Umbilical cord (tissue), 2 donors: Measurements from ENCODE around the gene IL12A. TPM values are rescaled to one million over a fixed set of nuclear protein-coding genes. Genes with fewer than 3 reads are reported as not detected.

ENCODE experiments used
- DNase-seq: peaks from one replicate; pipeline ENCODE4 v3.0.0-alpha.2; 2015; ENCODE audit warnings: low spot score
- total RNA-seq: library from RNA; depleted of rRNA; stranded (reverse); fragments of >200 nt; gene quantifications from one replicate; pipeline ENCODE4 v1.2.3, GENCODE V29; 2014; ENCODE audit warnings: low replicate concordance; ENCODE audit not compliant: insufficient read depth

Gene IL12A
- total RNA-seq, 1 donor from 2014 or later: 0.72 TPM

DNA sequence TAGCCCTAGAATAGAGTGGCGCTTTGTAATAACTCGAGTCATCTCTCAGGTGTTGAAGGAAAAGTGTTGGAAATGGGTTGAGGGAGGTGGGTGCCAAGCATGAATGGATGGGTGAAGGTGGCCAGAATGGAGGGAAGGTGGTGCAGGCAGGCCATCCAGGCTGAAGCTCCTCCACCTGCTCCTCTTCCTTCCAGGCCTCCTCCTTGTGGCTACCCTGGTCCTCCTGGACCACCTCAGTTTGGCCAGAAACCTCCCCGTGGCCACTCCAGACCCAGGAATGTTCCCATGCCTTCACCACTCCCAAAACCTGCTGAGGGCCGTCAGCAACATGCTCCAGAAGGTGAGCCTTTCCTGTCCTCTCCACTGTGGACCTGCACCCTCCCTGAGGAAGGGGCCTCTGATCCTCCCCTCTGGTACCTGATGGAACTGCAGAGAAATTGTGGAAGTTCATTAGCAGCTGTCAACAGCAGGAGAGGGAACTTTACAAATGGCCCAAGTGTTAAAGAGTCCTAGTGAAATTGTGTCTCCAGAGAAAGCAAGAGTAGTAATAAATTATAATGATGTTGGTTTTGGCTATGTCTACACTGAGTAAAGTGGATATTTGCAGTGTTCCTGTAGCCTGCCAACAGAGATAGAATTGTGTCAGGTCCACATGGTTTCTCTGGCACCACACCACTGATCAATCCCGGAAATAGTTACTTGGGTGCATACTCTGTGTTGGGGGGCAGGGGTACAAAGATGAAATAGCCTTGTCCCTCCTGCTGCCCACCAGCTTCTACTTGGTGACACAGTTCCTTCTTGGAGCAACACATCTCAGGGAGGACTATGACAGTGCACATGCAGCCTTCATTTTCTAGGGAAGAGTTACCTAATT, 1.6 kb downstream of the IL12A start:
- DNase-seq: no peak

- no peak for DNase-seq
Observed at GRCh38 chr3:159991591-159991990, 3.0 kb downstream of the IL12A start.

DNA sequence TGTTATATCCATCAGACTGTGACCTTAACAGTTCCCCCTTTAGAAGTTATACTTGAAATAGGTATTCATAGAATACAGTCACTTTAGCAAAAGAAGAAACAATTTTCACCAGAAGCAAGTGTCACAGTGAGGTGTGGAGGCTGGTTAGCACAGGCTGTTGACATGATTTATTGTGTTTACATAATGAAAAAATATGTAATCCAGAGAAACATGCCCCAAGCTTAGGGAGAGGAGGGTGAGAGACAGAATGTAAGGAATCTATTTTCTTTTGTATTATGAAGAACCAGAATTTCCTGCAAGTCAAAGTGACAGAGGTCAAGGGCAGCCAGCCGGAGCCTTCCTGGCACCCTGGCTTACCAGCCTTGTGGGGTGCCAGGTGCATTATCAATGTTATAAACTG, 4.0 kb downstream of the IL12A start:
- DNase-seq: peak; percentile 21

DNA sequence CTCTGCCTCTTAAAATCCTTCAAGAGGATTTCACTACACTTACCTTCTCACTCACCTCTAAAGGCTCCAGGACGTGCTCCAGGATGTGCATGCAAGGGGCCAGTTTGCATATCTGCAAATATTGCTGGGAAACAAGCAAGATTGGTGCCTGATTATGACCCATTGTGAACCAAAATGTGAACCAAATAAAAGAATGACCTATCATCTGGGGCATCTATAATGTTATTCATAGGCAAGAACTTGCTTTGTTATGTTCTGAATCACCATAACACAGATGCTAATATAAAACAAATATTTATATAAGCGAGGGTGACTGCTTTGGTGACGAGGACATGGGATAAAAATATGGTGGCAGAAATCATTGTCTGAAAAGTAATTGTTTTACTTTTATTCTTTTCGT, 5.5 kb downstream of the IL12A start:
- no peak for DNase-seq

DNA sequence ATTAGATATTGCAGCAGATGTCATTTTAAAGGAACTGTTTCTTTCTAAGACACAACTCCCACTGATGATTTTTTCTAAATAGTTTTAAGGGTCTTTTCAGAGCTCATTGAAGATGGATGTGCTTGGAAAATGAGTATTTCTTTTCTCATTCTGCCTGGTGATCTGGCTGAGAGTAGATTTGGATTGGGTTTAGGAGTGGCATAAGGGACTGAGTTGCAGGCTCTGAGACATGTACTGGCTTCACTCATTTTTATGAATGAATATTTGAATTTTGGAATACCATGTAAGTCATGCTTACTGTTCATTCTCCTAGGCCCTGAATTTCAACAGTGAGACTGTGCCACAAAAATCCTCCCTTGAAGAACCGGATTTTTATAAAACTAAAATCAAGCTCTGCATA, 6.5 kb downstream of the IL12A start:
- DNase-seq: no peak

- DNase-seq: no peak
Observed at GRCh38 chr3:159996018-159996417, 7.4 kb downstream of the IL12A start.

DNA sequence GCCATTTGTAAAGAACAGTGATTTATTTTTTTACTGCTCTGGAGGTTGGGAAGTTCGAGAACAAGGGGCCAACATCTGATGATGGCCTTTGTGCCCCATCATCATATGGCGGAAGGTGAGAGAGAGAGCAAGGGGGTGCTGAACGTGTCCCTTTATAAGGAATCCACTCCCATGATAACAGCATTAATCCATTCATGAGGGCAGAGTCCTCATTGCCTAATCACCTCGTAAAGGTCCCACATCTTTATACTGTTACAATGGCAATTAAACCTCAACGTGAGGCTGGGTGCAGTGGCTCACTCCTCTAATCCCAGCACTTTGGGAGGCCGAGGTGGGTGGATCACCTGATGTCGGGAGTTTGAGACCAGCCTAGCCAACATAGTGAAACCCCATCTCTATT, 8.3 kb downstream of the IL12A start:
- no peak for DNase-seq

- no peak for DNase-seq
Observed at GRCh38 chr3:160001148-160001760, 12.6 kb downstream of the IL12A start.

- DNase-seq: no peak
Observed at GRCh38 chr3:160001850-160002623, 13.4 kb downstream of the IL12A start.

DNA sequence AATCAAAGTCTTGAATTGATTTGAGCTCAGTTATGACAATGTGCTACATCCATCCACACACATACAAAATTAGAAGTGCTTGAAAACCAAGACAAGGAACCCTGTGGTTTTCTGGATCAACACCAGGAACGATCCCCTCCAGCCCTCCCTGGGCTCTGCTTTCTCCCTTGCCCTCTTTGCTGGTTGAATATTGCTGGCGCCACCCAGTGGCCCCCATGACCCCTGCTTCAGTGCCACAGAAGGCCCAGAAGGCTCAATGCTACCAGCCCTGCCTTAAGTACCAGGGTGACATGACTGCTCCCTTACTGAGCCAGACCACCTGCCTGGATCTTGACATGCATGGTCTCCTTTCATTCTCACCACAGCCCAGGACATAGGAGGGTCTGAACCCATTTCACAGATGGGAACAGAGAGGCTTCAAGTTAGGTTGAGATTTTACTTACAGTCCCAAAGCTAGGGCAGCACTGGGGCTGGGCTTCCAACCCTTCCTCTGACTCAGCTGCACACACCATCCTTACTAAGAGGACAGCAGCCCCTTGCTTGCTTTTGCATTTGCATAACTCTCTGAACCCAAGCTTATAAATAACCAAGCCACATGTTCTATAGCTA, 15.0 kb downstream of the IL12A start:
- peak; percentile 11 for DNase-seq

- no peak for DNase-seq
Observed at GRCh38 chr3:160005004-160005403, 16.4 kb downstream of the IL12A start.

- DNase-seq: peak; percentile 62
Observed at GRCh38 chr3:160006282-160007163, 17.9 kb downstream of the IL12A start.

DNA sequence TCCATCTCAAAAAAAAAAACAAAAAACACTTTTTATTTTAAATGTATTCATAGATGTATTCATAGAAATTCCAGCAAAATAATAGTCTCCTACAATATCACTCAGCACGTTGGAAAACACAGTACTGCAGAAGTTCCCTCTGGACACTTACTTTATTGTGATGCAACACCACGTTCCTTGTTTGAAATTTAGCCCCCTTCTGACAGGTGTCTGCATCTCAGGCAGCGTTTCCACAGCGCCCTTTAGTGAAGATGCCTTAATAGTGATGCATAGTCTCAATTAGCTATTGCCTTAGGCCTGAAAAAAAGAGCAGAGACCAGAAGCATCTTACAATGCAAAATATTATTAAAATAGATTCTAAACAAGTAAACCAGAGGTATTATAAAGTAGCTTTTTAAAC, 20.3 kb downstream of the IL12A start:
- no peak for DNase-seq

DNA sequence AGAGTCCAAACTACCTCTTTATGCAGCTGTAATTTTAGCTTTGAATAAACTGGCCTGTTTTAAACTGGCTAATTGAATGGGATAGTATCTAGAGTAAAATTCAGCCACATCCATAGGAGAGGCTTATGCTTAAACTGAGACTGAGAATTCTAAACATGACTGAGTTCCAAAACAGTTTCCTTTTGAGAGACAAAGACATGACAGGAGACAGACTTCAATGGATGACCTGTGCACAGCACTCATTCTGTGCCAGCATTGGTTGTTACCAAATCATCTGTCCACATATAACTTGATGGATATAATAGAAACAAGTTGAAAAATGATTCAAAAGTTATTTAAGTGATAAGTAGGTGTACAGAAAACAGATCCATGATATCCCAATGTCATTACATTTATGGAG, 20.9 kb downstream of the IL12A start:
- DNase-seq: no peak

DNA sequence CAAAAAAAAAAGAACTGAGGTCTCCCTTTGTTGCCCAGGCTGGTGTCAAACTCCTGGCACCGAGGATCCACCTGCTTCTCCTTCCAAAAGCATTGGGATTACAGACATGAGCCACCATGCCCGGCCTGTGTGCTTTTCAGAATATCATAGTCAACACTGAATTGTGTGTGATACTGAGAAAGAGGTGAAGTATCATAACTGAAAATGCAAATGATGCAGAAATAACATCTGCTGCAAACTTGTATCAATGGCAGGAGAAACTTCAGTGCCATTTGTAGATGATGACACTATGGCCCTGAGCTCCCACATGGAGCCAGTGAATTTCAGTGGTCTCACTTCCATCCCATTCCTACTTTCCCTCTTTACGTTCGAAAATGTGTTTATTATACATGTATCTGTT, 21.9 kb downstream of the IL12A start:
- no peak for DNase-seq

DNA sequence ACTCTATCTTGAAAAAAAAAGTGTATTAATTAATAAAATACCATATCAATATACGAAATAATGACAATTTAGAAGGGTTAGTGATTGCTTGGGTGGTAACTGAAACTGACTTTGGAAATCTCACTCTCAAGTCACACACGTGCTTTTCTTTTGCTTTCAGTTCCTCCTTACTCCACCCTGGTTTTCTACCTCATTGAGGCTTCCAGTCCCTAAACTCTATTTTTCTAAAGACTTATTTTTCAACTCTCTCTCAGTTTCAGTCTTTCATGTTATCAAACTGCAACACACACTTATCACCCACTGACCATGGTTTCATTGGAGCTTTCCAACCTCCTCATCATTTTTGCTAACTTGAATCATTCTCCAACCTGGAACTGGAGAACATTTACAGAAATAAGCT, 23.5 kb downstream of the IL12A start:
- DNase-seq: no peak

- DNase-seq: no peak
Observed at GRCh38 chr3:160016972-160017371, 28.3 kb downstream of the IL12A start.

DNA sequence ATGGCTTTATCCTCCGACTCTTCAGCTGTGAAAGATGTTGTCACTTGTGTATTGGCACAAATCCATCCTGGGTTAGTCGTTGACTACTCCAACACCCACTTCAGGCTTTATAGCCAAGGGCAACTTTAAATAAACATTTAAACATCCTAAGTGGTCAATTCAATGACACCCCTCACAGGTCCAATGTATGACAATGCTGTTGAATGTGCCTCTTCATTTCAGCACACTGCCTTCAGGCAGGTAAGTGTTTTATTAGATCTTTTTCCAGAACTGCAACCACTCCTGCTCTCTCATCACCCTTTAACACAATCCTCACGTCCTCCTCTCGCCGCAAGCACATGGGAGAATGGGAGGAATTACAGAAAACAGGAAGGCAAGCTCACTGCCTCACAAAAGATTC, 30.3 kb downstream of the IL12A start:
- DNase-seq: no peak

- no peak for DNase-seq
Observed at GRCh38 chr3:160020057-160020711, 31.5 kb downstream of the IL12A start.

DNA sequence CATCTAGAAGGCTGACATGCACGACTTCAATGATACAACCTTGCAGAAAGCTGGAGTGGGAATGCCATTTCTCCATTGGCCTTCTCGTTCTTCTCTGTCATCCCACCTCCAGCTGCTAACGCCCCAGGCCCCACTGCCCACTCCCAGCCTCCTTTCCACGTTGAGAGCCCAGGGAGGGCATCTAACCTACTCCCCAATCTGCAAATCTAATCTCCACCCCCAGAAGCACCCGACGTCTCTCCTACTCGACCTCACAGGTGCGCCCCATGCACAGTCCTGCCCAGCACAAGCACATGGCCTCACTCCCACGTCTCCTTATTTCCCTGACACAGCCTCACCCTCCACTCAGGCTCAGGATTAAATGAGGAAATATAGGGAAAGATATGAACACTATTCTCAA, 33.4 kb downstream of the IL12A start:
- no peak for DNase-seq

- DNase-seq: no peak
Observed at GRCh38 chr3:160023476-160023875, 34.8 kb downstream of the IL12A start.
